Mesenchymal stem cell (in vitro differentiated cells and primary cell): ENCODE data around the gene KBTBD6.

Experiments
- DNase-seq: peaks from one replicate; pipeline ENCODE4 v3.0.0-alpha.2; 2013
- H2AFZ ChIP-seq: one replicate; pipeline ENCODE4 v1.6.1; 2013; ENCODE audit warnings: low read depth, mild to moderate bottlenecking, control low read depth, inconsistent platforms, low read length, moderate library complexity
- H2AK5ac ChIP-seq: 2 replicates; pipeline ENCODE4 v1.6.1; 2013; ENCODE audit warnings: low read length, moderate library complexity, mild to moderate bottlenecking, inconsistent platforms; ENCODE audit not compliant: severe bottlenecking
- H2BK120ac ChIP-seq: one replicate; pipeline ENCODE4 v1.6.1; 2013; ENCODE audit warnings: low read depth, mild to moderate bottlenecking, inconsistent platforms, low read length, moderate library complexity
- H2BK12ac ChIP-seq, 2 experiments: one replicate each; pipeline ENCODE4 v1.6.1; 2013; ENCODE audit warnings: inconsistent platforms in 2 of 2, low read length in 2 of 2, mild to moderate bottlenecking in 2 of 2, moderate library complexity in 2 of 2, control low read depth in 1 of 2
- H2BK15ac ChIP-seq: one replicate; pipeline ENCODE4 v1.6.1; 2013; ENCODE audit warnings: mild to moderate bottlenecking, low read depth, inconsistent platforms; ENCODE audit not compliant: poor library complexity, severe bottlenecking
- H2BK5ac ChIP-seq: 2 replicates; pipeline ENCODE4 v1.6.1; 2013; ENCODE audit warnings: low read depth, mild to moderate bottlenecking, low read length, control low read depth, inconsistent platforms; ENCODE audit not compliant: poor library complexity, severe bottlenecking
- H3K14ac ChIP-seq, 2 experiments: one replicate each; pipeline ENCODE4 v1.6.1; 2013; ENCODE audit warnings: inconsistent platforms in 2 of 2, low read length in 2 of 2, control low read depth in 1 of 2, mild to moderate bottlenecking in 1 of 2, moderate library complexity in 1 of 2
- H3K18ac ChIP-seq, 2 experiments: one replicate each; pipeline ENCODE4 v1.6.1; 2013; ENCODE audit warnings: inconsistent platforms in 2 of 2, low read length in 2 of 2, control low read depth in 1 of 2, low read depth in 1 of 2, mild to moderate bottlenecking in 1 of 2
- H3K23ac ChIP-seq, 2 experiments: one replicate each; pipeline ENCODE4 v1.6.1; 2013; ENCODE audit warnings: inconsistent platforms in 2 of 2, low read length in 2 of 2, mild to moderate bottlenecking in 2 of 2, moderate library complexity in 2 of 2, control low read depth in 1 of 2
- H3K27ac ChIP-seq: 2 replicates; pipeline ENCODE4 v1.5.1; 2013; ENCODE audit warnings: mild to moderate bottlenecking, moderate library complexity, low read length, control low read depth, inconsistent platforms; ENCODE audit not compliant: poor library complexity, severe bottlenecking
- H3K27me3 ChIP-seq, 2 experiments: 2 replicates each; pipeline versions ENCODE4 v1.6.1 to v1.7.0; 2013; ENCODE audit warnings: low read length in 2 of 2, mild to moderate bottlenecking in 2 of 2, moderate library complexity in 2 of 2, control low read depth in 1 of 2, inconsistent platforms in 1 of 2; ENCODE audit not compliant: control insufficient read depth in 1 of 2, insufficient read depth in 1 of 2
- H3K36me3 ChIP-seq, 2 experiments: 2 replicates each; pipeline versions ENCODE4 v1.6.1 to v1.7.0; 2013; ENCODE audit warnings: low read length in 2 of 2, control low read depth in 1 of 2, inconsistent platforms in 1 of 2, low read depth in 1 of 2, mild to moderate bottlenecking in 1 of 2; ENCODE audit not compliant: insufficient read depth in 2 of 2, control insufficient read depth in 1 of 2
- H3K4ac ChIP-seq, 2 experiments: one replicate each; pipeline ENCODE4 v1.6.1; 2013; ENCODE audit warnings: inconsistent platforms in 2 of 2, low read length in 2 of 2, mild to moderate bottlenecking in 2 of 2, moderate library complexity in 2 of 2, control low read depth in 1 of 2, low read depth in 1 of 2
- H3K4me1 ChIP-seq: 2 replicates; pipeline ENCODE4 v1.6.1; 2013; ENCODE audit warnings: low read depth, low read length, control low read depth; ENCODE audit not compliant: control insufficient read depth, insufficient read depth
- H3K4me2 ChIP-seq: 2 replicates; pipeline ENCODE4 v1.6.1; 2013; ENCODE audit warnings: low read length, mild to moderate bottlenecking, inconsistent platforms; ENCODE audit not compliant: poor library complexity, severe bottlenecking
- H3K4me3 ChIP-seq, 2 experiments: 2 replicates each; pipeline versions ENCODE4 v1.5.1 to v1.7.0; 2013; ENCODE audit warnings: low read length in 2 of 2, mild to moderate bottlenecking in 2 of 2, control low read depth in 1 of 2, low read depth in 1 of 2; ENCODE audit not compliant: insufficient read depth in 1 of 2
- H3K79me1 ChIP-seq: replicated peaks from 2 replicates; pipeline ENCODE4 v1.6.1; 2013; ENCODE audit warnings: mild to moderate bottlenecking, control low read depth, low read length, inconsistent platforms; ENCODE audit not compliant: poor library complexity, severe bottlenecking
- H3K9ac ChIP-seq: 2 replicates; pipeline ENCODE4 v1.7.0; 2013; ENCODE audit warnings: mild to moderate bottlenecking, low read length, moderate library complexity
- H3K9me3 ChIP-seq: 2 replicates; pipeline ENCODE4 v1.7.0; 2013; ENCODE audit warnings: mild to moderate bottlenecking, low read length; ENCODE audit not compliant: control insufficient read depth
- H4K8ac ChIP-seq: one replicate; pipeline ENCODE4 v1.6.1; 2013; ENCODE audit warnings: inconsistent platforms, mild to moderate bottlenecking, low read length, moderate library complexity
- H4K91ac ChIP-seq: one replicate; pipeline ENCODE4 v1.6.1; 2013; ENCODE audit warnings: mild to moderate bottlenecking, low read length, inconsistent platforms
- WGBS: methylation state at CpG from one replicate; pipeline ENCODE4 v1.1.7; 2013; ENCODE audit warnings: mixed read lengths; 5-methylcytosine and 5-hydroxymethylcytosine counted together

The KBTBD6 gene

DNA sequence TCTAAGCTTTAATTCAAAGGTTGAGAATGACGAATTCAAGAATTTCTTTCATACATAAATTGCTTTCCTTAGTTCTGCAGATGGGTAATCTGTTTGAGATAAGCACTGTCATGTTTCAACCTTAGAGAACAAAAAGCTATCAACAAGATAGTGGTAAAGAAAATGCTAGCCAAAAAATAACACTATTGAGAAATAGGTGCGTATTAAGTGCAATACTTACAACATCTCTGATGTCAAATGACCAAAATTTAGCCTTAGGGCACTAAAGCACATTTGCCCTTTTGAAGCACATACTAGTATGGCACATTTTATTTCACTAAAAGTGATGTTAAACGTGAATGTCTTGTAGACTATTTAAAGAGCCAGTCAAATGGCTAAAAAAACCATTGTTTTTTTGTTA is 4.9 kb downstream of the KBTBD6 start:
- H2AFZ ChIP-seq, result no peak overlapping the region

DNA sequence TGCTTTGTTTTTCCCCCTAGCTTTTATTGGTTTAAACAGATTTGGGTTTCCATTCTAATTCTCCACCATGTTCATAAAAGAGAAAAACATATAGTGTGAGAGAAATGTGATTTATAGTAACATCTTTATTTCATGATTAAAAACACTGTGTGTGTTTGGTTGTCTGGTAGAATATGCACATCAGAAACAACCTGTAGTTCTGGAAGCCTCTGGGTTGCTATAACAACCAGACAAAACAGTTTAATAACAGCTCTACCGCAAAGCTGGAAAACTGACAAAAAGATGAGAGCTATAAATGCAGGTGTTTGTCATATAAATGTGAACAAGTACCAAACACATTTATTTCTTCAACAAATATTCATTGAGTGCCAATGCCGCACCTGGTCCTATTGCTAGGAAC is 9.8 kb downstream of the KBTBD6 start:
- Histone ChIP-seq H3K9me3 (no peaks in the 10 kb centered on the region), H3K27ac (no peak overlapping the region), H2BK12ac (no peak overlapping the region), H3K36me3 (peaks cover 0 to 4% of the 10 kb centered on the region in 2 experiments), H3K27me3 (no peaks in the 10 kb centered on the region), H3K4me3 (no peak overlapping the region), H2AFZ (no peak overlapping the region), H2BK5ac (no peak overlapping the region), H3K79me1 (peaks cover 6% of the 10 kb centered on the region), H3K14ac (no peak overlapping the region), H2BK15ac (no peak overlapping the region), H2AK5ac (no peak overlapping the region), H3K4me1 (no peaks in the 10 kb centered on the region), H3K23ac (no peak overlapping the region), H4K91ac (no peak overlapping the region), H4K8ac (no peak overlapping the region), H2BK120ac (no peak overlapping the region), H3K4me2 (no peak overlapping the region), H3K18ac (no peak overlapping the region), H3K9ac (no peak overlapping the region), H3K4ac (no peak overlapping the region)
- 100% methylated on average over 1 of the region's 2 CpGs for WGBS
- no peak for DNase-seq

More for the DNA sequence above, 4.9 kb downstream of the KBTBD6 start:
- Histone ChIP-seq H2BK120ac (no peak overlapping the region), H4K91ac (no peak overlapping the region), H3K14ac (no peak overlapping the region), H3K4me1 (peaks cover 11% of the 10 kb centered on the region), H3K23ac (no peak overlapping the region), H3K4me2 (no peak overlapping the region), H3K18ac (no peak overlapping the region), H2BK5ac (no peak overlapping the region), H3K4me3 (no peak overlapping the region), H3K79me1 (peaks cover 14% of the 10 kb centered on the region), H4K8ac (no peak overlapping the region), H3K27ac (no peak overlapping the region), H2BK12ac (no peak overlapping the region), H3K36me3 (peaks cover 0 to 4% of the 10 kb centered on the region in 2 experiments), H3K27me3 (no peaks in the 10 kb centered on the region), H3K4ac (no peak overlapping the region), H2BK15ac (no peak overlapping the region), H3K9me3 (no peaks in the 10 kb centered on the region), H2AK5ac (no peak overlapping the region), H3K9ac (no peak overlapping the region)
- 100% methylated on average over 1 of the region's 3 CpGs for WGBS
- no peak for DNase-seq

DNA sequence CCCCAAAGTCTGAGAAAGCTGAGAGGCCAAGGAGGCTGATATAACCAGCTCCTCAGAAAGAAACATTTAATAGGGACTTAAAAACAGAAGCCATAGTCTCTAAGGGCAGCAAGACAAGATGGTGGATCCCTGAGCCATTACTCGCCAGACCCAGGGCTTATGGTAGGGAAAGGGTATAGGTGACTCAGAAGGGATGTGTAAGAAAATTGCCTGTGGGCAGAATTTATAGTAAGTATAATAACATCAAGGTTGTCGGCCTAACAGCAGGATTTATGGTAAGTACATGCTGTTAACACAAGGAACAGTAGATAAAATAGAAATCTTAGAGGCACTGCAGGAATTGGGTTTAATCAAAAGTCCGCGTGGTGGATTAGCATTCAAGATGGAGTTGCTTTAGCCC is 14.7 kb downstream of the KBTBD6 start:
- H3K14ac ChIP-seq, result no peak overlapping the region
- no peak overlapping the region for H2BK12ac ChIP-seq
- H2AK5ac ChIP-seq, result no peak overlapping the region
- H3K4ac ChIP-seq, result no peak overlapping the region
- H2BK15ac ChIP-seq, result no peak overlapping the region
- H3K27ac ChIP-seq, result no peak overlapping the region
- H3K79me1 ChIP-seq, result no peaks in the 10 kb centered on the region
- H3K23ac ChIP-seq, result no peak overlapping the region
- 88% methylated on average over 2 of the region's 4 CpGs for WGBS
- H4K91ac ChIP-seq, result no peak overlapping the region
- H2BK120ac ChIP-seq, result no peak overlapping the region
- no peak for DNase-seq
- H3K36me3 ChIP-seq, result no peaks in the 10 kb centered on the region
- H3K4me1 ChIP-seq, result no peaks in the 10 kb centered on the region
- H2AFZ ChIP-seq, result no peak overlapping the region
- H3K27me3 ChIP-seq, result no peaks in the 10 kb centered on the region
- no peak overlapping the region for H3K9ac ChIP-seq
- no peak overlapping the region for H3K4me2 ChIP-seq
- H2BK5ac ChIP-seq, result no peak overlapping the region
- H3K18ac ChIP-seq, result no peak overlapping the region
- H3K9me3 ChIP-seq, result no peaks in the 10 kb centered on the region
- H4K8ac ChIP-seq, result no peak overlapping the region
- H3K4me3 ChIP-seq, result no peak overlapping the region

DNA sequence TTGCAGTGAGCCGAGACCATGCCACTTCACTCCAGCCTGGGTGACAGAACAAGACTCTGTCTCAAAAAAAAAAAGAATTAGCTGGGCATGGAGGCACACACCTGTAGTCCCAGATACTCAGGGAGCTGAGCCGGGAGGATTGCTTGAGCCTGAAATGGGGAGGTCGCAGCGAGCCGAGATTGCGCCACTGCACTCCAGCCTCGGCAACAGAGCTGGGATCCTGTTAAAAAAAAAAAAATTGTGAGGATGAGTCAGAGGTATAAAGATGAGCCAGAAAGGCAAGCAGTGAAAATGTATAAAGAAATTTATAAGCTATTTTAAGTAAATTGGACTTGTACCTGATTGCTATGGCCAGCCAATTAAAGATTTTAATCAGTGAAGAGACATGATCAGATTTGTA is 21.1 kb downstream of the KBTBD6 start:
- H4K91ac ChIP-seq, result no peak overlapping the region
- H2BK15ac ChIP-seq, result no peak overlapping the region
- 90% methylated on average over 7 of the region's 7 CpGs for WGBS
- no peak overlapping the region for H2AK5ac ChIP-seq
- no peaks in the 10 kb centered on the region for H3K27me3 ChIP-seq
- no peak overlapping the region for H3K23ac ChIP-seq
- no peak overlapping the region for H3K4ac ChIP-seq
- H3K9me3 ChIP-seq, result no peaks in the 10 kb centered on the region
- no peak overlapping the region for H2BK120ac ChIP-seq
- H3K4me3 ChIP-seq, result no peak overlapping the region
- H3K4me1 ChIP-seq, result peaks cover 2% of the 10 kb centered on the region
- no peak overlapping the region for H3K9ac ChIP-seq
- peak; percentile 18 for DNase-seq
- H4K8ac ChIP-seq, result no peak overlapping the region
- no peak overlapping the region for H3K14ac ChIP-seq
- no peaks in the 10 kb centered on the region for H3K79me1 ChIP-seq
- no peak overlapping the region for H2BK12ac ChIP-seq
- no peak overlapping the region for H2BK5ac ChIP-seq
- H2AFZ ChIP-seq, result no peak overlapping the region
- no peak overlapping the region for H3K27ac ChIP-seq
- no peak overlapping the region for H3K4me2 ChIP-seq
- H3K18ac ChIP-seq, result no peak overlapping the region
- no peaks in the 10 kb centered on the region for H3K36me3 ChIP-seq
